GM18858 (cell line): ENCODE measurements around the gene MRM1.

ENCODE experiments used
- ATAC-seq: cut with Tn5 transposase; IDR thresholded peaks from one replicate; pipeline ENCODE4 v1.9.1; 2021; ENCODE audit not compliant: unreplicated experiment

The MRM1 gene

GRCh38 chr17:36601303-36602029 is at the start of gene MRM1:
MRM1 (plus strand) TSS chr17:36601583; CDS start chr17:36601811, 228 bp downstream.
- no peak for ATAC-seq

GRCh38 chr17:36553459-36553858 is 47.9 kb upstream of the MRM1 start:
- ATAC-seq: no peak

- ATAC-seq: no peak
Observed at GRCh38 chr17:36566081-36566480, 35.3 kb upstream of the MRM1 start.

GRCh38 chr17:36575028-36575427 is 26.4 kb upstream of the MRM1 start:
- ATAC-seq: no peak

- no peak for ATAC-seq
Observed at GRCh38 chr17:36576793-36577192, 24.6 kb upstream of the MRM1 start.

GRCh38 chr17:36578671-36579070 is 22.7 kb upstream of the MRM1 start:
- ATAC-seq: no peak

- no peak for ATAC-seq
Observed at GRCh38 chr17:36583787-36584186, 17.6 kb upstream of the MRM1 start.

- no peak for ATAC-seq
Observed at GRCh38 chr17:36586138-36586537, 15.2 kb upstream of the MRM1 start.

GRCh38 chr17:36590082-36590481 is 11.3 kb upstream of the MRM1 start:
- no peak for ATAC-seq

GRCh38 chr17:36591434-36592315 is 9.7 kb upstream of the MRM1 start, which contains the start of gene DHRS11:
DHRS11 (plus strand) TSS chr17:36591879; CDS start chr17:36592010, 131 bp downstream.
- peak; percentile 58 for ATAC-seq

GRCh38 chr17:36592316-36592715 is 9.1 kb upstream of the MRM1 start:
- no peak for ATAC-seq

GRCh38 chr17:36592716-36593321 is 8.6 kb upstream of the MRM1 start:
- no peak for ATAC-seq

- no peak for ATAC-seq
Observed at GRCh38 chr17:36593656-36594316, 7.6 kb upstream of the MRM1 start.

- ATAC-seq: no peak
Observed at GRCh38 chr17:36594626-36595401, 6.6 kb upstream of the MRM1 start.

GRCh38 chr17:36597226-36597625 is 4.2 kb upstream of the MRM1 start:
- ATAC-seq: no peak

- no peak for ATAC-seq
Observed at GRCh38 chr17:36597866-36598777, 3.3 kb upstream of the MRM1 start.

- no peak for ATAC-seq
Observed at GRCh38 chr17:36598951-36599401, 2.4 kb upstream of the MRM1 start.

- no peak for ATAC-seq
Observed at GRCh38 chr17:36599546-36600250, 1.7 kb upstream of the MRM1 start.

GRCh38 chr17:36600465-36600864 is 918 bp upstream of the MRM1 start:
- ATAC-seq: no peak
